NCI-H345 treated with DMSO at 0.1 percent for 48 hours (cell line): ENCODE measurements around the gene PRKCB.

Experiments
- DNase-seq: peaks from one replicate; lab custom pipeline; 2025; ENCODE audit not compliant: unreplicated experiment; lab: John Stamatoyannopoulos, UW

Gene PRKCB

DNA sequence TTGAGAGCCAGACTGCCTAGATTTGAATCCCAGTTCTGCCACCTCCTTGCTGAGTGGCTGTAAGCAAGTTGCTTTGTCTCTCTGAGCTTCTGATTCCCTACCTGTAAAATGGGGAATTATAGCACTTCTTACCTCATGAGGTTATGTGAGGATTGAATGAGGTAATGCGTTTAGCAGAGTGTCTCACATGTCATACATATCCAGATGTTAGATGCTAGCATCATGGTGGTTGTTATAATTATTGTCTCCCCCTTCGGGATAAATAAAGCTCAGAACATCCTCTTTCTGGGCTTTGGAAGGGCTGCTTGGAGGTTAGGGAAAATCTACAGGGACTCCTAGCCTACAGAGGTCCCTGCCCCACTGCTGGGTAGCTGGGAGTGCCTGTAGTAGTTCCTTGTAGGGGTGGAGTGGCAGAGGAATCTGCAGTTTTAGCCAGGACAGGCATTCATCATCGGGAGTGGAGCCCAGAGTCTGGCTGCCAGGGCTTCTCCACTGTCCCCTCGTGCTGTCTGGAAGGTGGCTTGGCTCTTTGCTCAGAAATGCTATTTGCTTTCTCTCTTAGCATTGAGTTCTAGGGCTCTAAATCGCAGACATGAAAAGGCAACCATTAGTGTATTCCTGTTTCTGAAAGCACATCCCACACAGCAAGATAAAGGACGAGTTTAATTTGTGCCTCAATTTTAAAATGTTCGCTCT is 282.5 kb downstream of the PRKCB start:
- no peak for DNase-seq

DNA sequence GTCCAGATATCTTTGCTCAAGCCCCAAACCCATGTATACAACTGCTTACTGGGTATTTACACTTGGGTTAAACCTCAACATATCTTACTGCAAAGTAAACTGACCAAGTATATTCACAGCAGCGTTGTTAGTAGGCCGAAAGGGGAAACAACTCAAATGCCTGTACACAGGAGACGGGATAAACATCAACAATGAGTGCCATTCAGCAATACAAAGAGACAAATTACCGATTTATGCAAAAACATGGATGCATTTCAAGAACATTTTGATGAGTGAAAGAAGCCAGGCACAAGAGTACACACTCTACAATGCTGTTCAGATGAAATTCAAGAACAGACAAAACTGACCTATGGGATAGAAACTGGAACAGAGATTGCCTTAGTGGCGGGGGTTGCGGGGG is 284.0 kb downstream of the PRKCB start:
- no peak for DNase-seq

DNA sequence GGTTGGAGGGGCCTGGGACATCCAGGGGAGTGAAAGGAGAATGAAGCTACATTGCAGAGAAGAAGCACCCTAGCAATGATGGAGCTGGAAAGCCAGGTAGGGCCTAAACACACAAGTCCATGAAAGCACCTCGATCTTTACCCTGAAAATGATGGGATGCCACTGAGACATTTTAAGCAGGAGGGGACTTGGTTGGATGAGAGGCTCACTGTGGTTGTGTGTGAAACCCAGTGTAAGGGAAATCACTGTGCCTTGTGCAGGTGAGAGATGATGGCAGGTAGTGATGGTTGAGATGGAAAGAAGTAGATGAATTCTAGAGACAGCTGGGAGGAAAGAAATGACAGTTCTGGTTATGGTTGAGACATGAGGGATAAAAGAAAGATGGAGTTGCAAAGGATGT is 287.5 kb downstream of the PRKCB start:
- no peak for DNase-seq

DNA sequence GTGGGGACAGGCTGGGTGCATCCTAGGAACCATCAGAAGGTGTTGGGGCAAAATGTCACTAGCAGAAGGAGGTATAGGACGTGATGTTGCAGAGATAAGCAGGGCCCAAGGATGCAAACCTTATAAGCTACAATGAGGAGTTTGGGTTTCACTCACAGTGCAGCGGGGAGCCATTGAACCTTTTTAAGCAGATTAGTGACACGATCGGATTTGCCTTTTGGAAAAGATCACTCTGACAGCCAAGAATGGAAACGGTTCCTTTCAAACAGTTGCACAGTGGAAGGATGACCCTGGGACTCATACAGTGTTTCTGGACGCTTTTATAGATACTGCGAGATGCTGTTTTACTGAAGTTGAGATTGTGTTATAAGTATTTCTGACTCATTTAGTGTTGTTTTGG is 288.5 kb downstream of the PRKCB start:
- no peak for DNase-seq

DNA sequence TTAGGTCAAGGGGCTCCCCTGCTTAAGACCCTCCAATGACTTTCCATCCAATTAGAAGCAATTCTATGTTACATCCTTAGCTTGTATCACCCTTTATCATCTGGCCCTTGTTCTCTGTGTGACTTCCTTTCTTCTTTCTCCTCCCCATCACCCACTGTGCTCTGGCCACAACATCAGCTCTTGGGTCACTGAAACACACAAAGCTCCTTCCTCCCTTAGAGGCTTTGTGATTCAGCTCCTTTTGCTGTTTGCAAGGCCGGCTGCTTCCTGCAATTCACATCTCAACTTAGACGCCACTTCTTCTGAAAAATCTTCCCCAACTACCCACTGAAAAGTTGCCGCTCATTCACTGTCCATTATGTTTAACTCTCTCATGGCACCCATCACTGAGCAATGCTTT is 289.4 kb downstream of the PRKCB start:
- no peak for DNase-seq

DNA sequence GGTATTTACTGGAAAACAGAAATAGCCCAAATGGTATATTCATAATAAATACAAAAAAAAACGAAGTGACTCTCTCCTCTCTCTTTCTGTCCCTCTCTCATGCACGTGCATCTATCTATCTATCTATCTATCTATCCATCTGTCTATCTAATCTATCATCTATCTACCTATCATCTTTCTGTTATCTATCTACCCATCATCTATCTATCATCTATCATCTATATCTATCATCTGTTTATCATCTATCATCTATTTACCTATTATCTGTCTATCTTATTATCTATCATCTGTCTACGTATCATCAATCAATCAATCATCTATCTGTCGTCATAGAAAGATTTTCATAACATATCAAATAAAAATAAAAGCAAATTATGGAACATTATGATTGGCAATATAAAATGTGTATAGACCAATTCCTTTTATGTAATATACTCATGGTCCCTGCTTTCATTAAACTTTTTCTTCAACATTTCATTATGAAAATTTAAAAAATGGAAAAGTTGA is 293.7 kb downstream of the PRKCB start:
- no peak for DNase-seq

DNA sequence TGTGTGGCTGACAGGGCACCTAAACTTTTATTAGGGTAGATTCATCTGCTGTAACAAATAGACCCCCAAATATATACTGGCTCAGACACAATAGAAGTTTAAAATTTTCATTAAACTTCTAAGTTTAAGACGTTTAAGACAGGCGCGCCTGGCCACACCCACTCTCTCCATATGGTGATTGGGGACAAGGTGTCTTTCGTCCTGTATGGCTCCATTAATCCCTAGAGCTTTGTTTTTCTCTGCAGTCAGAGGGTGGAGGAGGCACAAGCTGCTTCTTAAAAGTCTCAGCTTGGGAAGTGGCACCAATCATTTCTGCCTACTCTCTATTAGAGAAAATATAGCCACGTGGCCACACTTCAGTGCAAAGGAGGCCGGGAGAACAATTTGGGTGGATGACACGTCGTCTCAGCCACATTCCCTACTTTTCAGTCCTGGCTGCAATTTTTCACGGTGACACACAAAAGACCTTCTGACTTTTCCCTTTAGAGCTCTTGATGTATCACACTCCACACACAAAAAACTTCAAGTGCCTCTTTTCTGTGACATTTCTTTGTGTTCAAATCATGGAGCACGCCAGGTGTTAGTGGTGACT is 294.8 kb downstream of the PRKCB start:
- no peak for DNase-seq

DNA sequence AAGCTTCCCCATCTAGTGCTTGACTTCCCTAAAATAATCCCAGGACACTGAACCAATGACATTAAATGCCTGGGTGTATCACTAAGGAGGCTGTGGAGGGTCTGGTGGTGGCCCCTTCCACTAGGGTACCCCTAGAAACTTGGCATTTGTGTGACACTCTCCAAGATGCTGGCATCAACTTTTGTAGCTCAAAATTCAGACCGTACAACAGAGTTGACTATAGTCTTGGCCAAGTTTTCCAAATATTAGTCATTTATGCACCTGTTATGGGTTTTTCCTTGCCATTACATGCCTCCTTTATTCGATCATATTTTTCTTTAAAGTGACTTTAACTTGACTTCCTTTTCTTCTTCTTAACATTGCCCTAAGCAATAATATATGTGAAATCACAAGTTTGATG is 295.5 kb downstream of the PRKCB start:
- no peak for DNase-seq

DNA sequence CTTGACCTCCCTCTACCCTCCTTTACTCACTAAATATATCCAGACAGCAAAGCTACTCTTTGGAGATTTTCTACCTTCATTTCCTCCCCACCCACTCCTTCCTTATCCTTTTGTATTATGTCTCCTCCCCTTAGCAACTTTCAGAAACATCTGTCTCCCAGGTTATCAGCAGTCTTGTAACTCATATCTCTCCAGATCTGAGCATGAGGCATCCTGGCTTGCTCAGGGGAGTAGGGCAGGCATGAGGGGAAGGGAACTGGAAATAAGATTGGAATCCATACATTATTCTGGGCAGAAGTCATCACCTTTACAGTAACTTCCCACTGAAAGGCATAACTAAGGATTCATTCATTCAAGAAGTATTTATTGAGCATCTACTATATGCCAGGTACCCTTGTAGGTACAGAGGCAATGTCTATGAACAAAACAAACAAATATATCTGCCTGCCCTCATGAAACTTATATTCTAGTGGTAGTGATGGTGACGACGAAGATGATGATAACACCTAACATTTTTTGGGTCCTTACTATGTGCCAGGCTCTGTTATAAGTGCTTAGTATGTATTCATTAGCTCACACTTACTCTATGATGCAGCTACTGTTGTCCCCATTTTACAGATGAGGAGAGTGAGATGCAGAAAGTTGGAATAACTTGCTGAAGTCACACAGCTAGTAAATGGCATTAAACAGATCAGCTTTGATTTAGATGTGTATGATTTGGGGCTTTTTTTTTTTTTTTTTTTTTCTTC is 296.4 kb downstream of the PRKCB start:
- no peak for DNase-seq

DNA sequence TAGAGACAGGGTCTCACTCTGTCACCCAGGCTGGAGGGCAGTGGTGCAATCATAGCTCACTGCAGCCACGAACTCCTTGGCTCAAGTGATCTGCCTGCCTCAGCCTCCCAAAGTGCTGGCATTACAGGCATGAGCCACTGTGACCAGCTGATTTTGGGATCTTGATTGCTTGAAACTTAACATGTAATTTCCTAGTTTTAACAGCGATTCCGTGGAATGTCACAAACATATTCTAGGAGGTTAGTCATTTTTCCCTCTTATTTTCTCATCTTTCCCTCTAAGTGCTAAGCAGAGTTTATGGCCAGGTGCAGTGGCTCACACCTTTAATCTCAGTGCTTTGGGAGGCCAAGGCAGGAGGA is 297.0 kb downstream of the PRKCB start:
- DNase-seq, result no peak

DNA sequence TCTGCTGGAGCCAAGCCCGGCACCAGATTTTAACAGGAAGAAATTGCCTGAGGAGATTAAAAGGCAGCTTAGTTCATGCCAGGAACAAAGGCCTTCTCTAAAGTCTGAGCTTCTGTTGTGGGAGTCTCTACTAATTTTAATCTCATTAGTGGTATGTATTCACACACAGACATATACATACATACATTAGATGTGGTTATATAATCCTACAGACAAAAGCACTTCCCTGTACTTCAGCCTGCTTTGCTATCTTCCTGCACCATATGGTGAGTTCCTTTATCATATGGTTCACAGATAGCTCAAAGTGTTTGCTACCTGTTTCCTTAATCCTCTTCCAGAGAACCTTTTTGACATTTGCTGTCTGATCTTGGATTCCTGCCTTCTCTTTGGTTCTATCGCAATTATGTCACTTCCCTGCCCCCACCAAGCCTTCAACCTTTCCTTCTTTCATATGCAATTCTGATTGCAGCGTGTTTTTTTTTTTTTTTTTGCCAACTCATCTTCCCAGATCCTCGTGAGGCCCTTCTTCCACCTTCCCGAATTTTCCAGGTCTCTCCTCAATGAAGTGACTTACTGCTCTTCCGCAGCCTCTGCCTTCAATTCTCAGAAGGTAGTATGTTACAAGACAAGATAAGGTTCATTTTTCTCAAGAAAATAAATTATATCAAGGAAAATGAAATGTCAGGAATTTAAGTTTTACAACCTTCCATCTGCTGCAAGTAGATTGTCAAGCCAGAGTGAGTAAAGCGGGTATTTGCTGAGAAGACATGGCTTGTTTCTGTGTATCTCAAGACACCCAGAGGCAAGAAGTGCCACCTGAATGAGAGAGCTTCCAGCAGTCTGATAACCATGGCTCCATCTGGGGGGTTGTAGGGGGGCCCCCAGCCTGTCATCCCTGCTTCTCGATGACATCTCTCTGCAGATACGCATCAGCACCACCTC is 300.1 kb downstream of the PRKCB start:
- no peak for DNase-seq

DNA sequence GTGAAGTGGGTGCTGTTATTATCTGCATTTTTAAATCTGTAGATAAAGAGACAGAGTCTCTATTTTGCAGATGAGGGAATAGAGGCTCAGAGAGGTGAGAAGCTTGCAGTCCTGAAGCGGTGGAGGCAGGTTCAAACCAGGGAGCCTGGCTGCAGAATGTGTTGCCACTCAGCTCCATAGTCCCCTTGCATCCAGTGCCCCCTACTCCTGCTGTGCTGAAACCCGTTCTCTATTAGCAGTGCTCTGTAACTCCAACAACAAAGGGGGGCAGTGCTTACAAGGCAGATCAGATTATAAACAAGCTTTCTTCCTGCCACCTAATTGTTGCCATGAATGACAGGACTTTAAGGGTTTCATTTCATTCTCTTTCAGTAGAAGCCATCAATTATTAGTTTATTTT is 302.2 kb downstream of the PRKCB start:
- DNase-seq, result no peak

DNA sequence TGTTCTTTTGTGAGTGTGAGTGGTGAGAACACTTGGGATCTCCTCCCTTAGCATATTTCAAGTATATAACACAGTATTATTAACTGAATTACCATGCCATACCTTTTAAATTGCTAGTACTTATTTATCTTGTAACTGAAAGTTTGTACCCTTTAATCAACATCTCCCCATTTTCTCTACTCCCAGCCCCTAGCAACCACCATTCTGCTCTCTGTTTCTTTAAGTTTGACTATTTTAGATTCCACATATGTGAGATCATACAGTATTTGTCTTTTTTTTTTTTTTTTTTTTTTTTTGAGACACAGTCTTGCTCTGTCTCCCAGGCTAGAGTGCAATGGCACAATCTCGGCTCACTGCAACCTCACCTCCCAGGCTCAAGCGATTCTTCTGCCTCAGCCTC is 302.8 kb downstream of the PRKCB start:
- no peak for DNase-seq

DNA sequence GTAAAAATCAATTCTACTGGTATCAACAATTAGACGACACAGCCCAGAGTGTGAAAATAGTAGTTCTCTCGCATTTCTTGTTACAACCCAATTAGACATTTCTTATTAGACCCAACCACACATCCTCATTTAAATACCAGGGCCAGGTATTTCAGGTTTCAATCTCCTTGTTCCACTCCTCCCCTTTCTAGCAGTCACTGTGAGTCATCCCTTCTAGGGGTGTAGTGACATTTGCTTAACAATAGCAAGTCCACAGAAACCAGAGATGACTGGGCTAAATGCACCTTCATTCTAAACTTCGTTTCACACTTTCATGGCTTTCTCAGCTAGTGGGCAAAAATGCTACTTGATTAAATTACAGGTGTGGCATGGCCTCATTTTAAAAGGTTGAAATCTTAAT is 303.5 kb downstream of the PRKCB start:
- DNase-seq, result no peak

DNA sequence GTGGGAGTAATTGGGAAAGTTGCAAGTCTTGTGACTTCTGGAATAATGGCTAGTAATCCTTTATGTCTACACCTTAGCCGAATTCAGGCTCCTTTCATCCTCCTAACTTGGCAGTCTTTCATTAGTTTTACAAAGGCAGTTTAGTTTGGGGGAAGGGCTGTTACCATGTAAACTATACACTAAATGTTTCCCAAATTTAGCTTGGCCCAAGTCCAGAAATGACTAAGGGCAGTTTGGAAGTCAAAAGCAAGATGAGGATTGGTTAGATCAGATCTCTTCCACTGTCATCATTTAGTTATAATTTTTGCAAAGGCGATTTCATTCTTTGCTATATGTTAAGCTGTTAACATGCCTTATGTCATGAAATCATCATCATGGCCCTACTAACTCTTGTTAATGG is 304.9 kb downstream of the PRKCB start:
- no peak for DNase-seq

DNA sequence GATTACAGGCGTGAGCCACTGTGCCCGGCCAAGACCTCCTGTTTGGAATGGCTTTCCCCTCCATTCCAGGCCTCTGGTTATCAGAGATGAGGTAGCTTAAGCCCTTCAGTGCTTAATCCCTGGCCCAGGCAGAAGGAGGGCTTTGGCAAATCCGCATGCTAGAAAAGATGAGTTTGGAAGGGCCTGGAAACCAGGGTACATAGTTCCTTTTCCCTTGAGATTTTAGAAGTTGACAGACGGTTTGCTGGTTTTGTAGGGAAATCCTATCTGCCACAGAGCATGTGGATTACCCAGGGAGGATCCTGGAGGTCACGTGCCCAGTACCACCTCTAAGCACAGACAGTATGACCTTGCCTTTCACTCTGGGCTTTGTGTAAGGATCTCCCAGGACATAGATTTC is 305.7 kb downstream of the PRKCB start:
- DNase-seq, result no peak

DNA sequence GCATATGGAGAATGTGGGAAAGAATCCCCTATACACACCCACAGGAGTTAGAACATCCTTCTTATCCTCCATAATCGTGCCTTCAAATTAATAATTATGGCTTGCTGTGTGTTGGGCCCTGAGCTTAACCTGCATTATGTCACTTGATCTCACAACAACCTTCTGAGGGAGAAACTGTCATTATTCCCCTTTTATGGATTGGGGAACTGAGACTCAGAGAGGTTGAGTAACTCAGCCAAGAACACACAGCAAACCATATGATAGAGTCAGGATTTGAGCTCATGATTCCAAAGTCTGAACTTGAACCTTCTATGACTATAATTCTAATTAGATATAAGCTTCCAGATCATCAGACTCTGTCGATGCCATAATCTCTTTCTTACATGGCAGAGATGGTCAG is 306.1 kb downstream of the PRKCB start:
- no peak for DNase-seq

DNA sequence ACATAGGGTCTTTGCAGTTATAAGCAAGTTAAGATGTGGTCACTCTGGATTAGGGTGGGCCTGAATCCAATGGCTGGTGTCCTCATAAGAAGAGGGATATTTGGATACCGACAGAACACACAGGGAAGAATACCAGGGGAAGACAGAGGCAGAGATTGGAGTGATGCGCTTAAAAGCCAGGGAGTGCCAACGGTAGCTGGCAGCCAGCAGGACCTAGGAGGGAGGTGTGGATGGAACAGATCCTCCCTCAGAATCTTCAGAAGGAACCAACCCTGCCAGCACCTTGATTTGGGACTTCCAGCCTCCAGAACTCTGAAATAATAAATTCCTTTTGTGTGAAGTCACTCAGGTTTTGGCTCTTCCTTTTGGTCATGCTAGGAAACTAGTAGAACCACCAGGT is 310.1 kb downstream of the PRKCB start:
- no peak for DNase-seq

DNA sequence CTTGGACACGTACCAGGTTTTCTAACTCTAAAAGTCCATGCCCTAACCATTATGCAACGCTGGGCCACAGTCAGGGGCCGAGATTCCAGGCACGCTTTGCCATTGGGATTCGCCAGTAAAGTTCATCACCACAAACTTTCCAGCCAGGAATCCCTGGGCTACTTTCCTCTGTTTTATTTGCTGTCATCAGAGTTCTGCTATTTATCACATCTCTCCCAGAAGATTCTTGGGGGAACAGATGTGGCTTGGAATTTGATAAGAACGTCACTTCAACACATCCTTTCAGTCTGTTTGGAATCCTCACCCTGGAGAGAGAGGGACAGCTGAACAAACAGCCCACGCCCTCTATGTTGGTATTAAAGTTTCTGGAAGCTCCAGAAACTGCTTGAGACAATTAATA is 310.7 kb downstream of the PRKCB start:
- DNase-seq, result no peak

DNA sequence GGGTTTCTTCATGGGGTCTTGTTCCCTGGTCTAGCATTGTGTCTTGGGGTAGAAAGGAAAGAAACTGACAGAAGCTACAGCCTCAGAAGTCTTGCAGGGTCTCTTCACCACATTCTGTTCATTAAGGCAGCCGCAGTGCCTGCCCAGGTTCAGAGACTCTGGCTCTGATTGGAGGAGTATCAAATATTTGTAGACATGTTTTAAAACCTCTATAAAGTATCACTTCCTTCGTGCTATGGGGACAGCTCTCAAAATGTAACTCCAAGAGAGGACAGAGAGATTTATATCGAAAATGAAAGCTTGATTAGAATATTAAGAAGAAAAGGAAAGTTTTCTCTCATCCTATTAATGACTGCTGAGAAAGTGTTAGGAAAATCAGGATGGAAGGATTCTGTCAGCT is 313.3 kb downstream of the PRKCB start:
- no peak for DNase-seq

DNA sequence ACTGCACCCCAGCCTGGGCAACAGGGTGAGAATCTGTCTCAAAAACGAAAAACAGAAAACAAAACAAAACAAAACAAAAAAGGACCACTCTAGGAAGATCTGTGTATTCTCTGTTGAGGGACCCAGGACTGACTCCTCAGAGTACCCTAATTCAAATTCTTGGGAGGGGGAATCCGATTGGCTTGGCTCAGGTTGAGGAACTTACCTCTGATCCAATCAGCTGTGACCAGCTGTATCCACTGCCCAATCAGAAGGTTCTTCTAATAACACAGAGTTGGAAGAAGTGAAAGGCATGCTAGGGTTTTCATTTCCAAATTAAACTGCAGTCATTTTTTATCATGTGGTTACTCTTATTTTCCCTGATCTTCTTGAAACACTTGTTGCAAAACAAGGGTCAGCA is 314.5 kb downstream of the PRKCB start:
- no peak for DNase-seq
